DMS53 (cell line): ENCODE measurements around the gene DGAT2.
A peak's percentile ranks its signal among the peaks of the same experiment; 100 is the strongest.

Source experiments
- DNase-seq: peaks from one replicate; lab custom pipeline; 2025; lab: John Stamatoyannopoulos, UW

DGAT2 gene

DNA sequence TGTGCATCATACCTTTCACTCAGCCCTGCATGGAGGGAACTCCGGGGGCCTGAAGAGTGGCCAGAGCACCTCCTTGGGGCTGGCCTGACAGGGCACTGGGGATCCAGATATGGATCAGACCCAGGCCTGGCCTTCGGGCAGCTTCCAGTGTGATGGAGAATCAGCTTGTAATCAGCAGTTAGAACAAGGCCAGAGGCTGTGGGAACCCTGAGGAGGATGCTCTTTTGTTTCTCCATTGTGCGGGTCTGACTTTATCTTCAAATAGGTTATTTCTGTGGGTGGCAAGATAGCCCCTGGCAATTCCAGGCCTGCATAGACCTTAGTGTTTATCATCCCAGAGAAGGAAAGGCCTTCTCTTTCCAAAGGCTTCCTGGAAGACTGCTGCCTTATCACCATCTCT is 12.3 kb downstream of the DGAT2 start:
- no peak for DNase-seq

DNA sequence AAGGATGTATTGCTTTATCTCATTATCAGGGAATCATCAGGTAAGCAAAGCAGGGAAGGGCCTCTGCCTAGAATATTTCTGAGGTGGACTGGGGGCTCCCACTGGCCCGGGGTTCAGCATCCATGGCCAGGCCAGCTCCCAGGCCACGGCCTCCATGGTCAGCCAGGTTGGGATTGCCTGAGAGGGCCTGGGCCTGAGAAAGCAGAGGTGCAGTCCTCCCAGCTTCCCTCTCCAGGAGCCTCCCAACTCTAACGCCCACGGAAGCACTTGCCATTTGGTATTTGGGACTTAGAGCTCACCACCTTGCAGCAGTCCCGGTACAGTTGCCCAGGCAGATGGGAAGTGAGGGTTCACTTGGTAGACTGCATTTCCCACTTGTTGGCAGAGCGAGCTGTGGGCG is 12.7 kb downstream of the DGAT2 start:
- DNase-seq, result no peak

DNA sequence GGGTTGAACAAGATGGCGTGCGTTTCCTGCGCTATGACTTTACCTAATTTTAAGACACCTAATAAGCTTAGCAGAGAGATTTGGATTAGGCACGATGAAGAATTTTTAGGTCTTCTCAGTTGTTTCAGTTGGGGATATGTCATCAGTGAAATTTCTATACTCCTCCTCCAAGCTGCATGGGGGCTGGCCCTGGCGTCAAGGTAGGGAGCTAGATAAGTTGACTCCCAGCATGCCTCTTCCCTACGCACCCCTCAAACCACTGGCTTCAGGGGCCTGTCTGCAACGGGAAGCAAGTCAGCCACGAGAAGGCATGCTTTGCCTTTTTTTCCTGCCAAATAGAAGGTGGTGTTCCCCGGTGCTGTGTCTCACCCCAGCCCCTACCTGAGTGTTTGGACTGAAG is 13.3 kb downstream of the DGAT2 start:
- no peak for DNase-seq

DNA sequence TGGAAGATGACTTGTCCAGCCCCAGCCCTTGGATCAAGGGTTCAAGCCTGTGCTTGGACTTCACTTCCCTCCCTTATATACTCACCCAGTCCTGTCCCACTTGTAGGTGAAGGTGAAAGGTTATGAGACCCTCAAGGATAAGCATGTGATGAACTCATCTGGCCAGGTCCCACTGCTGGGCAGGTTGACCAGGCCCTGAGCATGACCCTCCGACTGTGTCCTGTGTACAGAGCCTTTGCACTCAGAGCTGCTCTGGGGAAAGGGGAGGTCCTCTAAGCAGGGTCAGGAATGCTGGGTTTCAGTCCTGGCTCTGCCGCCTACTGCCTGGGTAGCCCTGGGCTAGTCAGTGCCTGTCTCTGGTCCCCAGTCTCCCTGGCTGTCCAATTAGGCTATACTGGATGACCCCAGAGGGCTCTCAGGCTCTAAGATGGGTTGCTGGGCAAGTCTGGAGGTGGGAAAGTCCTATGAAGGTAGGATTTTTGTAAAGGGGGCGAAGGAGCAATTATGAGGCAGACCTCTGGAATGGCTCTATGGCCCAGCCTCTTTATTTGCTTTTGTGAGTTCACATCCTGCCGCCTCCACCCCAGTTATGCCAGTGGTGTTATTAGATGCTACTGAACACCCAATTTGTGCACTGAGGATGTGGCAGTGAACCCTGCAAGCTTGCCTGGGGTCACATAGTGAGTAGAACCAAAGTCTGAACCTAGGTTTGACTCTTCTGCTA is 14.1 kb downstream of the DGAT2 start:
- no peak for DNase-seq

DNA sequence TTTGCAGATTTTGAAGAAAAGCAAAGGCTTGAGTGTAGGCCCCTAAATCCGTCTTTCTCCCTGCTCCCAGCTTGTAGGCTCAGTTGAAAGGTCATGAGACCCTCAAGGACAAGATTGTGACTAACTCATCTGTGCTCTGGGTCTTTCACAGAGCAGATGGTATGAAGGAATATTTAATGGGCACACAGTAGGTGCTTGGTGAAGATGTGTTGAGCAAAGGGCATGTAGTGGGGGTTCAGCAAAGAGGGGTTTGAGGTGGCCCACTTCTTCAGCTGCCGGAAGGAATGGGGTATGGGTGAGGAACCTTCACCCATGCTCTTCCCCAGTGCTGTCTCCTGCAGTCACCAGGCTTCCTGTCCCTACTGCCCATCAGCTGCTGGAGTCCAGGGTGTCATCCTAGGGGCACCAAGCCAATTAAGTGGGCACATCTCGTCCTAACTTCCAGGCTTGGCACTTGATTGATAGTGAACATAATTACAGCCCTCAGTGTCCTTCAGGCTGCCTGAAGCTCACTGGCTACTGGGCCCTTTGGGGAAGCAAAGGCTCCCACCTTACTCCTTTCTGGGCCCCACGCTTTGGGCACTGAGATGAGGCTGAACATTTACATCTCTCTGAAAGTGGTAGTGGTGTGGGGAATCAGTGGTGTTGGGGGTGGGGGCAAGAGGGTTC is 15.0 kb downstream of the DGAT2 start:
- no peak for DNase-seq

DNA sequence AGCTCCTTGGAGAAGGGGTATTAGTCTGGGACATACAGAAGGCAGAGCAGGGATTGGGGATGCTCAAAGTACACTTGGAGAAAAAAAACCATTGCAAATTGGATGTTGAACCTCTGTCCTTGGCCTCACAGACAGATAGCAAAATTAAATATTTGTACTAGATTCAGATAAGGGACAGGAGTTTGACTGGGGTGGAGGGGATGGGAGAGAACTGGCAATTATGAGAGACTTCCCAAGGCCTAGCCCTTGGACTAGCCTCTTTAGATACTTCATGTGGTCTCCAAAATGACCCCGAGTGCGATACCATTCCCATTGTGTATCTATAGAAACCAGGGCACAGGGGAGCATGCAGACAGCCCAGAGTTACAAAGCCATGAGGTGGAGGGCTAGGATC is 15.5 kb downstream of the DGAT2 start:
- DNase-seq, result no peak

DNA sequence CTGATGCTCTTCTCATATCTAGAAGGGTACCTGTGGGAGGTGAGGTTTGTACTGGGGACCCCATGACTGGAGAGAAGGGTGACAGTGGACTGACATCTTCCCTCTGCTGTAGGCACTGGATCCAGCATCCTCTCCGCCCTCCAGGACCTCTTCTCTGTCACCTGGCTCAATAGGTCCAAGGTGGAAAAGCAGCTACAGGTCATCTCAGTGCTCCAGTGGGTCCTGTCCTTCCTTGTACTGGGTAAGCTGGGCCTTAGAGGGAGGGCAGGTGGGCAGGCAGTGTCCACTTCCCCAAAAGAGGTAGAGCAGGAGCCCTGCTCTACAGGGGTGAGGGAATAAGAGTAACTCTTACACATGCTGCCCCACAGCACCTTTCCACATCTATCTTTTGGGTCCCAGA is 15.9 kb downstream of the DGAT2 start:
- no peak for DNase-seq

DNA sequence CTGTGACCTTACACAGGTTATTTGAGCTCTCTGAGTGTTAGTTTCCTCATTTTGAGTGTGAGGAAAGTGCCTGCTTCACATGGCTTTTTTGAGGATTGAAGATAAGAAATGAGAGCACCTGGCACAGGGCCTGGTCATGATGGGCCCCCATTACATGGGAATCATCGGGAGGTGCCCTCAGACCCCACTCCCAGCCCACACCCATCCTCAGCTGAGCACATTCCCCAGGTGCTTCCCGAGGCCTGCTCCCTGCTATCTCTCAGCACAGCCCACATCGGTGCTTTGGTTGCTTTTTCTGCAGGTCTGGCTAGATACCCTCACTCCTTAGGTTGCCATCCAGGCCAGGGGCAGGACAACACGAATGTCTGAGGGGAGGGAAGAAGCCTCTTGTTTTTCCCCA is 16.6 kb downstream of the DGAT2 start:
- no peak for DNase-seq

DNA sequence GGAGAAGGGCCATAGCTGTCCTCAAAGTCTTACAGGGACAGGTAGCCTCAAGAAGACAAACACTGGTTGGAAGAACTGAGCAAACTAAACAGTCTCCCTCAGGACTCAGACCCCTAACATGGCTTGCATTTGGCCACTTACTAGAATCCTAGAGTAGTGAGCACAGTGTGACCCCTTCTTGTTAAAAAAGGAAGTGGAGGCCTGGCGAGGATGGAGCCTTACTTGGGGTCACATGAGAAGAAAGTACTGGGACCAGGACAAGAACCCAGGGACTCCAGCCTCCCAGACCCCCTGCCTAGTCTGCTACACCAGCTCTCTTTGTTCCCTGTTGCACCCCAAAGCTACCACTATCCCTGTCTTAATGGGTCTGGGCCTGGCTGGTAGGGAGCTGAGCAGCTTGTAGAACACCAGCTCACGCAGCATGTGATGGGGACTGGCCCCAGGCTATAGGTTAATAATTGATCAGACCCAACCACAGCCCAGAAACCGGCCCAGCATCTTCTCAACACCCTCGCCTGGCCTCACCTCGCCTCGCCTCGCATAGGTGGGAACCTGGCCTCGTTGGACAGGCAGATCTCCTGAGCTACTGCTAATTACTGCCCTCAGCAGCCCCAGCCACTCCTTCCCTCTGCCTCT is 17.6 kb downstream of the DGAT2 start:
- DNase-seq, result peak; percentile 97

DNA sequence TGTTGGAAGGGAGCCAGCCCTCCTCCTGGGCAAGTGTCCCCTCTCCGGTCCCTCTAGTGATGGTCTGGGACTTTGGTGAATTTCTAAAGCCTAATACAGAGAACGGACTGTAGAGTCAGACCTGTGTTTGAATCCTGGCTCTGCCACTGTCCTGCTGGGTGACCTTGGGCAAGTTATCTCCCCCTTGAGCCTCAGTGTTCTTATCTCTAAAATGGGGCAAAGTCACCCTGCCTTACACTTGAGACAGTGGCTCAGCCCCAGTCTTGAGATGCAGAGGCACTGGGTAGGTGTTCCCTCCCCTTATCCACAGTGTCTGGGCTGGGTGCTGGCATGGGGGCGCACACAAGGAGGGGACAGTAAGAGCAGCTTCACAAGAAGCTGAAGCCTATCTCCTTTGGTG is 20.9 kb downstream of the DGAT2 start:
- no peak for DNase-seq

DNA sequence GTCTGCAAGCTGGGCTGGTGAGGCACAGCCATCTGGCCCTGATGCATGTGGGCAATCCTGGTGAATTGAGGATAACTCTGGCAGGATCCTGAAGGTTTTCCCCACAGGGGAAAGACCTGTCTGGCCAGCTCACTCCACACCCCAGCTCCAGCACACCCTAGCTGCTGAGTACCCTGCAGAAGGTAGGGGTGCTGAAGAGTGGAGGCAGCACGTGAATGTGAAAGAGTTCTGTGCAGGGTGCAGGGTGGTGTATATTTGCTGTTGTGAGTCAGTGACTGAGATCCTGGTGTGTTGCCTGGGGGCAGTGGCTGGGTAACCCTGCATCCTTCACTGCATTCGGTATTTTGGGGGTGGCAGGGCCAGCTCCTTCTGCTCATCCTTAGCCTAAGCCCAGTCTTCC is 22.4 kb downstream of the DGAT2 start:
- DNase-seq, result no peak

DNA sequence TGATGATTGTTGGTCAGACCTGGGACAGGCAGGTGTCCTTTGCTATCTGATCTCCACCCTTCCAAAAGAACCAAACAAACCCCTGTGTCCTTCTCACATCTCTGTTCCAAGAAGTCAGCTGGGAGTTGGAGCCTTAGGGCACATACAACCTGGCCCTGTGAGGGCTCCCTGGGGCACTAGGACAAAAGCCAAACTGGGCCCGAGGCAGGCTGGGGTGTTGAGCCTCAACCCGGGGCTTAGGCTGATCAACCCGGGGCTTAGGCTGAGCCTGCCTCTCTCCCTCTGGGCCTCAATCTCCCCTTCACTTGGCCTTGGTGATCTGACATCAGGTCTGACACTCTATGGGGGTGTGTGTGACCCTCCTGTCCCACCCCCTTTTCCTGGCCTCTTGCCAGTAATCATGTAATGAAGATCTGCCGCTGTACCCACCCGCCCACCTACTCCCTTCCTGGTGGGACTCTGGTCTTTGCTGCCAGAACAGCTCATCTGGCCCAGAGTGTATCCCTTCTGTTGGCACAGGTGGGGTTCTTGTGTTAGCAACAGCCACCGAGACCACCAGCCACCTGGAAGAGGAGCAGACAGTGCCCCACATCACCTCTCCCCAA is 23.7 kb downstream of the DGAT2 start:
- DNase-seq, result no peak

DNA sequence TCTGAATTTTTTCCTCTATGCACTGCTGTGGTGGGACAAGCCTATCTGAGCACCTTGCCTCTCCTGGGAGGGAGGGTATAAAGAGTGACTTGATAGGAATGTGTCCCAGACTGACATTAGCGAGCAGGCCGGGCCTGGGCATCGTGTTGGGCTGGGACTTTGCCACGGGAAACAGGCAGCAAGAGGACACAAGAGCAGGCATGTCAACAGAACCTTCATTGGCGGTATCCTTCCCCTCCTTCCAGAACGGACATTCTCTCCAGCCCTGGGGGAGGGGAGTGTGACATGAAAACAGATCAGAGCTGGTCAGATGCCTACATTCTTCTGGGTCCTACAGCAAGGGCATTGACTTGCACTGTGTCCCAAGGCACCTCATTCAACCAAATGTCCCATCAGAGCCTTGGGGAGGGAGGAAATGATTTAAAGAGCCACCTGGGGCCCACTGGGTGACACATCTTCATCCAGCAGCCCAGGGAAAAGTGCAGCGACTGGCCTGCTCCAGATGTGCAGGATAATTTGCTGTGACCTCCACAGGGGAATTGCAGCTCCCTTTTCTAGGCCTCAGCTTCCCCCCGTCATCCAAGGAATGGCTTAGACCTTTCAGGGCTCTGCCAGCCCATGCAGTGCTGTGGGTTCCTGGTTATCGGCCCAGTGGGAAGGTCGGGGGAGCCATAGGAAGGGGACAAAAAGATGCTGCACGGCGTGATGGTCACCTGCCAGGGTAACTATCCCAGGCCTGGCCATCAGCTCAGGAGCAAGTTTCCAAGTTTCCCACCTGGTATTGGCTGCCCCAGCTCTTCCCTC is 24.6 kb downstream of the DGAT2 start:
- no peak for DNase-seq

DNA sequence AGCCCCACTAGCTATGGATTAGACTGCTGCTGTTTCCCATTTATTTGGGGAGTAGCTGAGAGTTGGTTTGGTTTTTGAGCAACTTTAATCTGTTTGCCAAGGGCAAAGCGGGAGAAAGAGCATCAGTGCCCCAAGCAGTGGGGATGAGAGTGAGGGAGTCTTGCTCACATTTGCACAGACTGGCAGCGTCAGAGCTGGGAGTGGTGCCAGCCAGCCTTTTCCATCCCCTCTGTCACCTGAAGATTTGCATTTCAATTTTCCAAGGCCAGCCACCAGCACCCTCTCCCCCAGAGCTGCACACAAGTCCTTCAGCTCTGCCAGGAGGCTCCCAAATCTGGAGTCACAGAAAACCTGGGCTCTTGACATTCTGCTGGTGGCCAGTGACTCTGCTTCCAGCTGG is 25.4 kb downstream of the DGAT2 start:
- DNase-seq, result no peak

DNA sequence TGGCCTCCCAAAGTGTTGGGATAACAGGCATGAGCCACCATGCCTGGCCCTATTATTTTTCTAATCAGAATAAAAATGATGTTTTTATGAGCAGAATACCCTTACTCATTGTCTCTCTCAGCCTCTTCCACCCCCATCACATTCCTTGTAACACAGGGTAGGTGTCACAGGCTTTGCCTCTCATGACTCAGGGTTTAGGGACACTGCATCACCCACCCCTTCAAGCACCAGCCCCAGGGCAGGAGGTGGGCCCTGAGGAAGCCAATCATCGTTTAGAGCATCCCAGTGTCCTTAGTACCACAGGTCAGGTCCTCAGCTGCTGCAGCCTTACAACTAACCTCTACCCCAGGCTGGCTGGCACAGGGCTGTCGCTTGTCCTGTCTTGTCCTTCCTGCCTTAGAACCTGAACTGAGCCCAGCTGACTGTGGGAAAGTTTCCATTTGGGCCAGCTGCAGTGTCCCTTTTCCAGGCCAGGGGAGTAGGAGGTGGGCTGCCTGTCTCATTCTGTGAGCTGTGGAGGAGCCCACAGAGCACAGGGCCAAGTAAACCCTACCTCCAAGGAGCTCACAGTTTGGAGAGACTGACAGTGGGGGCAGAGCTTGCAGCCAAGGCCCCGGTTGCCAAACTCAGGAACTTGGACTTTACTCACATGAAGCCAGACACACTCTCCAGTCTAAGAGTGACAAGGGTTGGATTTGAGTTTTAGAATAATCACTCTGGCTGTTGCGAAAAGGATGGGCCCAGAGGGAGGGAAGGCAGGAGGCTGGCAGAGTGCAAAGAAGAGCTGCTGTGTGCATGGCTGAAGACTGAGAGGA is 26.9 kb downstream of the DGAT2 start:
- DNase-seq, result no peak

DNA sequence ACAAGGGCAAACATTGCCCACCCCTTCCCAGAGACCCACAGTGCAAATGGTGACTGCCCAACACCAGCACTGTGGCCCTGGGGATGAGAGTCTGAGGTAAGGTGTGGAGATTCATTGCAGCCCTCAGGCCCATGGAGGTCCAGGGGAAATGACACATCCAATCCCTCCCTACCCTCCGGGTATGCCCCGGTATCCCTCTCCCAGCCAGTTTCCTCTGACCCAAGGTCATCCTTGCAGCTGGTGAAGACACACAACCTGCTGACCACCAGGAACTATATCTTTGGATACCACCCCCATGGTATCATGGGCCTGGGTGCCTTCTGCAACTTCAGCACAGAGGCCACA is 27.5 kb downstream of the DGAT2 start:
- no peak for DNase-seq

DNA sequence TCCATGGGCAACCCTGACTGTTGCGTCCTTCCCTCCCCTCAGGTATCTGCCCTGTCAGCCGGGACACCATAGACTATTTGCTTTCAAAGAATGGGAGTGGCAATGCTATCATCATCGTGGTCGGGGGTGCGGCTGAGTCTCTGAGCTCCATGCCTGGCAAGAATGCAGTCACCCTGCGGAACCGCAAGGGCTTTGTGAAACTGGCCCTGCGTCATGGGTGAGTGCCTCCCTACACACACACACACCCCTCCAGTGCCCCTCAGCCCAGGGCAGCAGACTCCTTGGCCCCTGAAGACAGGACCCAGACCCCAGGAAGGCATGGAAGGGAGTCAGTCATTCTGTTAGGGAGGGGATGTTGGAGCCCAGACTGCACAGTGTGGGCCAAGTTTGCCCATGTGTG is 28.5 kb downstream of the DGAT2 start:
- DNase-seq, result no peak

DNA sequence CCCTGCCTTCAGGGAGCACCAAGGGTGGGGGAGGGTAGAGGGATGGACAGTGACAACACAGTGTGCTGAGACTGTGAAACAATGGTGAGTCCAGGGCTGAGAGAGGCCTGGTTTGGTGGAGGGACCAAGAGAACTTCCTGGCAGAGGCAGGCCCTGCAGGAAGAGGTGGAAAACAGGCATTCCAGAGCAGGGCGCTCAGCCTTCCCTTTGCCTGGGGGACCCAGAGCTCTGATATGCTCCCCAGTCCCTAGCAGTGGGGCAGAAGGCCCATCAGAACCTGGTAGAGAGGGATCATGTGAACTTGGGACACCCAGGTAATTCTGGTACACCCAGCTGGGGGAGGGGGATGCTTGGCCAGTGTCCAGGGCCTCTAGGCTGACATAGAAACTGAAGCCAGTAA is 29.2 kb downstream of the DGAT2 start:
- DNase-seq, result no peak

DNA sequence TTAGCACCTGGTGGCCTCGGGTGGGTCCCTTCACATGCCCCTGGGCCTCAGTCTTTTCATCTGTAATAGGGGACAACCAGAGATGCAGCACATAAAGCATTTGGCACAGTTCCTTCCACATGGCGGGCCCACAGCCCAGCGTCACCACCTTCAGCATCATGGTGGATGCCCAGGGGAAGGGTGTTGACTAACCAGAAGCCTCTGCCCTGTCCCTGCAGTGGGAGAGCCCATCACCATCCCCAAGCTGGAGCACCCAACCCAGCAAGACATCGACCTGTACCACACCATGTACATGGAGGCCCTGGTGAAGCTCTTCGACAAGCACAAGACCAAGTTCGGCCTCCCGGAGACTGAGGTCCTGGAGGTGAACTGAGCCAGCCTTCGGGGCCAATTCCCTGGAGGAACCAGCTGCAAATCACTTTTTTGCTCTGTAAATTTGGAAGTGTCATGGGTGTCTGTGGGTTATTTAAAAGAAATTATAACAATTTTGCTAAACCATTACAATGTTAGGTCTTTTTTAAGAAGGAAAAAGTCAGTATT is 31.6 kb downstream of the DGAT2 start:
- no peak for DNase-seq

DNA sequence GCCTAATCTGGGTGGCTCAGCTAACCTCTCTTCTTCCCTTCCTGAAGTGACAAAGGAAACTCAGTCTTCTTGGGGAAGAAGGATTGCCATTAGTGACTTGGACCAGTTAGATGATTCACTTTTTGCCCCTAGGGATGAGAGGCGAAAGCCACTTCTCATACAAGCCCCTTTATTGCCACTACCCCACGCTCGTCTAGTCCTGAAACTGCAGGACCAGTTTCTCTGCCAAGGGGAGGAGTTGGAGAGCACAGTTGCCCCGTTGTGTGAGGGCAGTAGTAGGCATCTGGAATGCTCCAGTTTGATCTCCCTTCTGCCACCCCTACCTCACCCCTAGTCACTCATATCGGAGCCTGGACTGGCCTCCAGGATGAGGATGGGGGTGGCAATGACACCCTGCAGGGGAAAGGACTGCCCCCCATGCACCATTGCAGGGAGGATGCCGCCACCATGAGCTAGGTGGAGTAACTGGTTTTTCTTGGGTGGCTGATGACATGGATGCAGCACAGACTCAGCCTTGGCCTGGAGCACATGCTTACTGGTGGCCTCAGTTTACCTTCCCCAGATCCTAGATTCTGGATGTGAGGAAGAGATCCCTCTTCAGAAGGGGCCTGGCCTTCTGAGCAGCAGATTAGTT is 32.3 kb downstream of the DGAT2 start:
- no peak for DNase-seq
